ENCODE measurements around the gene HS3ST4.
A peak's percentile ranks its signal among the peaks of the same experiment; 100 is the strongest.
"Not testable (repeated sequence)": the region's sequence is repeated elsewhere in the genome, so short reads cannot be mapped to it uniquely, and the experiment has no call there.

Gene HS3ST4

GRCh38 chr16:25726430-25727098 is 34.8 kb downstream of the HS3ST4 start:
- DNase-seq: no peak

GRCh38 chr16:25729188-25729915 is 37.6 kb downstream of the HS3ST4 start:
- DNase-seq: no peak
- in situ Hi-C loops (cut with HindIII; ENCODE audit: low pct_ligation_motif_present, low pct_unique_long_range_greater_than_20kb, low sequenced_read_pairs): no loop called here

More at GRCh38 chr16:25726430-25727098, 34.8 kb downstream of the HS3ST4 start:
- in situ Hi-C loops (cut with HindIII; ENCODE audit: low pct_ligation_motif_present, low pct_unique_long_range_greater_than_20kb, low sequenced_read_pairs): no loop called here

- in situ Hi-C loops (cut with HindIII; ENCODE audit: low pct_ligation_motif_present, low pct_unique_long_range_greater_than_20kb, low sequenced_read_pairs): no loop called here
- no peak for DNase-seq
These were observed 38.6 kb downstream of the HS3ST4 start for GRCh38 chr16:25730396-25730795.

- in situ Hi-C loops (cut with HindIII; ENCODE audit: low pct_ligation_motif_present, low pct_unique_long_range_greater_than_20kb, low sequenced_read_pairs): no loop called here
- no peak for DNase-seq
These were observed 42.9 kb downstream of the HS3ST4 start for GRCh38 chr16:25734430-25735385.

GRCh38 chr16:25735645-25736044 is 43.9 kb downstream of the HS3ST4 start:
- in situ Hi-C loops (cut with HindIII; ENCODE audit: low pct_ligation_motif_present, low pct_unique_long_range_greater_than_20kb, low sequenced_read_pairs): no loop called here
- no peak for DNase-seq

GRCh38 chr16:25747160-25747758 is 55.5 kb downstream of the HS3ST4 start:
- in situ Hi-C loops (cut with HindIII; ENCODE audit: low pct_ligation_motif_present, low pct_unique_long_range_greater_than_20kb, low sequenced_read_pairs): no loop called here
- DNase-seq: peak; percentile 36

GRCh38 chr16:25748092-25748654 is 56.4 kb downstream of the HS3ST4 start:
- no peak for DNase-seq
- in situ Hi-C loops (cut with HindIII; ENCODE audit: low pct_ligation_motif_present, low pct_unique_long_range_greater_than_20kb, low sequenced_read_pairs): no loop called here

GRCh38 chr16:25750488-25751216 is 58.9 kb downstream of the HS3ST4 start:
- no peak for DNase-seq
- in situ Hi-C loops (cut with HindIII; ENCODE audit: low pct_ligation_motif_present, low pct_unique_long_range_greater_than_20kb, low sequenced_read_pairs): no loop called here

GRCh38 chr16:25751230-25751835 is 59.6 kb downstream of the HS3ST4 start:
- in situ Hi-C loops (cut with HindIII; ENCODE audit: low pct_ligation_motif_present, low pct_unique_long_range_greater_than_20kb, low sequenced_read_pairs): no loop called here
- DNase-seq: no peak

GRCh38 chr16:25764466-25764865 is 72.7 kb downstream of the HS3ST4 start:
- DNase-seq: no peak
- in situ Hi-C loops (cut with HindIII; ENCODE audit: low pct_ligation_motif_present, low pct_unique_long_range_greater_than_20kb, low sequenced_read_pairs): no loop called here

GRCh38 chr16:25771216-25771615 is 79.5 kb downstream of the HS3ST4 start:
- no peak for DNase-seq
- in situ Hi-C loops (cut with HindIII; ENCODE audit: low pct_ligation_motif_present, low pct_unique_long_range_greater_than_20kb, low sequenced_read_pairs): no loop called here

- DNase-seq: no peak
- in situ Hi-C loops (cut with HindIII; ENCODE audit: low pct_ligation_motif_present, low pct_unique_long_range_greater_than_20kb, low sequenced_read_pairs): no loop called here
These were observed 80.2 kb downstream of the HS3ST4 start for GRCh38 chr16:25771812-25772568.

GRCh38 chr16:25776214-25776613 is 84.5 kb downstream of the HS3ST4 start:
- in situ Hi-C loops (cut with HindIII; ENCODE audit: low pct_ligation_motif_present, low pct_unique_long_range_greater_than_20kb, low sequenced_read_pairs): not testable (repeated sequence)

GRCh38 chr16:25783226-25783625 is 91.5 kb downstream of the HS3ST4 start:
- no peak for DNase-seq
- in situ Hi-C loops (cut with HindIII; ENCODE audit: low pct_ligation_motif_present, low pct_unique_long_range_greater_than_20kb, low sequenced_read_pairs): no loop called here

More at GRCh38 chr16:25776214-25776613, 84.5 kb downstream of the HS3ST4 start:
- not testable (repeated sequence) for DNase-seq

GRCh38 chr16:25785361-25785760 is 93.6 kb downstream of the HS3ST4 start:
- in situ Hi-C loops (cut with HindIII; ENCODE audit: low pct_ligation_motif_present, low pct_unique_long_range_greater_than_20kb, low sequenced_read_pairs): no loop called here
- DNase-seq: no peak

GRCh38 chr16:25786748-25787147 is 95.0 kb downstream of the HS3ST4 start:
- in situ Hi-C loops (cut with HindIII; ENCODE audit: low pct_ligation_motif_present, low pct_unique_long_range_greater_than_20kb, low sequenced_read_pairs): no loop called here
- no peak for DNase-seq

GRCh38 chr16:25788637-25789036 is 96.9 kb downstream of the HS3ST4 start:
- in situ Hi-C loops (cut with HindIII; ENCODE audit: low pct_ligation_motif_present, low pct_unique_long_range_greater_than_20kb, low sequenced_read_pairs): no loop called here
- DNase-seq: no peak

Data from ACHN (cell line).